HG02870 (cell line): Measurements from ENCODE around the gene MBP.
A peak's percentile ranks its signal among the peaks of the same experiment; 100 is the strongest.
"Not testable (repeated sequence)": the region's sequence is repeated elsewhere in the genome, so short reads cannot be mapped to it uniquely, and the experiment has no call there.

ENCODE experiments used
- ATAC-seq: cut with Tn5 transposase; IDR thresholded peaks from one replicate; pipeline ENCODE4 v1.9.1; 2021; ENCODE audit warnings: mild to moderate bottlenecking, moderate library complexity; ENCODE audit not compliant: unreplicated experiment

The MBP gene

DNA sequence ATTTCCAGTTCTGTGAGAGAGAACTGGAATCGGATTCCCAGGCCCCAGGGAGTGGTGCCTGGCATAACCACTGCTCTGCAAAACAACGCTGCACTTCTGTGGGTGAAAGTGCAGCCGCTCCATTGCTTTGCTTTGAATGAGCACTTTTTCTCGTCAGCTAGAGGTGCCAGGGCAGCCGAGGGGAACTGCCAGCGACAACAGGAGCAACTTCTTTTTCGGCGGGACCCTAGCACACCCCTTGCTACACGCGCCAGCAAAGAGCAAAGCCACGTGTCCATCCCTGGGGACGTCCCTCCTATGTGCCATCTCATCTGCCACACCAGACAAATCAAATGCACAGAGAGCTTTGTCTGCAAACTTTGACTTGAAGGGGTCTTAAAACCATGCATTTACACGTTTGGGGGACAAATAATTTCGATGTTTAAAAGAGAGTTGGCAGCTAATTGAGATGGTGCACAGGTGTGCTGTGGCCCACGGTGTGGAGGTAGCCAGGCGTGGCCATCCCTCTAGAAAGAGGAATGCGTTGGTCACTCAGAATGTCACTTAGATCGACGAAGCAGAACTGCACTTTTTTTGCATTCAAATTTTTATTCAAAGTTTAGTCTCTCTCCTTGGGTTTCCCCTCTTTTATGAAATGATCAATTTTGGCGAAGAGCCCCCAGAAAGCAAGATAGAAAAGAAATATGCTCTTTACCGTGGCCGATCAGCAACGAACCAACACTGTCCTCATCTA is 151.8 kb downstream of the MBP start:
- ATAC-seq: peak; percentile 33

DNA sequence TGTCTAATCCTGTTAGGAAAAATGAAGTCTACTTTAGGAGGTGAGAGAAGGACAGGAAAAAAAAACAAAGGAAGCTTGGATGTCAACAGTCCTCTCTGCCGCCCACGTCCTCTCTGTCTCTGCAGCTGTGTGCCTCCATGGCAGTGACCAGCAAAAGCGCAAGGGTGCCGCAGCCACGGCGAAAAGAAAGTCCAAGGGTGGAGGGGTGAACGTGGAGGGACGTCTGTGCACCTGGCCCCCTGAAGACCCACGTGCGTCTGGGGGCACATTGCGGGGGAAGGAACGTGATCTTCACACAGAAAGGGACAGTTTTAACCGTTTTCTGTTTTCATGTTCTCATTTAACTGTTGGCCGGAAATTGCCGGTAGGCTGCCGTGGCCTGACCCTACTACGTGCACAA is 152.7 kb downstream of the MBP start:
- no peak for ATAC-seq

DNA sequence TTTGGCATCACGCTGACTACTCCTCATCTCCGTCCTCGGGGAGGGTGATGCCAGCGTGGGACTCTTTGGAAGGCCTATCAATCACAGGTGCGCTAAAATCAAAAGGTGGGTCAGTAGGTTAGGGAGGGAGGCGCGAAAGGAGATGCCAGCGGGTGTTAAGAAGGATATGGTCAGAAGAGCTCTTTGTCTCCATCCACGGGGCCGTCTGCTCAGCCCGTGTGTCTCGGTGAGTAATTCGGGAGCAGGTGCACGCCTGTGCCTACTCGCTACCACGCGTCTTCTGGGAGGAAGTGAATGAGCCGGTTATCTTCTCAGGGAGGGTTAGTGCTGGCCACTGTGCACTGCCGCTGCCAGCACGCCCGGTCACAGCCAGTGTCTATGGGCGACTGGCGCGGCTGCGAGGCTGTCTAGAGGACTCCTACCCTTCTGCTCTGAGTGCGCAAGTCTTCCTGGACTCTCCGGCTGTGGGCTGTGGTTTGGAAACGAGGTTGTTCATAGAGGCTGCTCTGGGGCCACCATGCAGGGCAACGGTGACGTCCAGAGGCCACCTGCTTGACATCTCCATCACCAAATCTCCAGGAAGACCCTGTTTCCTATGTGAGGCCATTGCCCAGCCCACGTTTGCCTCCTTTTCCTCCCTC is 153.4 kb downstream of the MBP start:
- ATAC-seq: no peak

DNA sequence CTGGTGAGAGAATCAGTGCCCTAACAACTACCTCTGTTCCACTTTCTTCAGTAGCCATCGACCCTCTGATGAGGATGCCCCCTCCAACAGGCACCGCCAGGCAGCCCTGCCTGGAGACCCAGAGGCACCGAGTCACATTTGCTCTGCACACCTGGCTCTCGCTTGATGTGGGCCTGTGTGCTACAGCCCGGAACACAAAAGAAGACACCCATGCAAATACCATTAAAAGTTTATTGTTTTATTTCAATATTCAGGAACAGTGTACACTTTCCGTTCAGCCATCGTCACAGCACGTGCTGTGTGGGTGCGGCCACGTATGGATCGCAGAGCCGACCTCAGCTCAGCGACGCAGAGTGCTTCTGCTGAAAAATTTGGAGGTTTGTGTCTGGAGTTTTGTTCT is 154.0 kb downstream of the MBP start:
- ATAC-seq: no peak

DNA sequence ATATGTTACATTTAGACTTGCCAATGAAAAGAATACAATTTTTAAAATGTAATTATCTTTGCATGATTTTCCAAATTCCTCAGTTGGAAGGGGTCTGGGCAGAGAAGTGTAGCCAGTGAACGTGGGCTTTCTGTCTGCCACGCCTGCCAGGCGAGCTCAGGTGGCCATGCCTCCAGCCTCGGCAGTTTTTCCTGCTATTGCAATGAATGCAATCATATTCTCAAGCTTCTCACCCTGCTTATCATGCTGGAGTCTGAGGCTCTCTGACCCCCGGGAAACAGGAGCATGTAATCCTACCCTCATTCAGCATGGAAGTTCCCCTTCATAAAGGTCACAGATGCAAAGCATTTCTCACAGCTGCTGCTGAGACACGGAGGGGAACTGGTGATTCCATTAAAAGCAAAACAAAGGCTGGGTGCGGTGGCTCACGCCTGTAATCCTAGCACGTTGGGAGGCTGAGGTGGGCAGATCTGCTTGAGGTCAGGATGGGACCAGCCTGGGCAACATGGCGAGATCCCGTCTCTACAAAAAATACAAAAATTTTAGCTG is 154.8 kb downstream of the MBP start:
- ATAC-seq: no peak

DNA sequence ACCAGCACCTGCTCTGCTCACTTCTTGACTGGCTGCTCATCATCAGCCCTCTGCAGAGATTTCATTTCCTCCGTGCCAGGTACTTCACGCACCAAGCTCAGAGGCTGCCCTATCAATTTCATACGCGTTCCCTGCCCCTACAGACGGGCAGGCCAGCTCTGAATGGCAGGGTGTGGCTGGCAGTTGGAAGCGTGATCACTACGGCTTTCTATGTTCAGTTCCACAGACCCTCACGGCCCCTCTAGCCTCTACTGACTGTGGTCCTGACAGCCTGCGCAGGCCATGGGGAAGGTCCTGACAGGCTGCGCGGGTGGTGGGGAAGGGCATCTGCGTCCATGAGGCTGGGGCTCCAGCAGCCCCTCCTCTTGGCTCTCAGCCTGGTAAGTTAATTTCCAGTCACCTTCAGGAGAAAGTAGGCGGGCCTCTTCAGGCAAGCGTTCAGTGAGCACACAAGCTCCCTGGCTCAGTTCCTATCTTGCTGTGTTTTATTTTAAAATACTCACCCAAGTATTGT is 155.4 kb downstream of the MBP start:
- ATAC-seq: no peak

DNA sequence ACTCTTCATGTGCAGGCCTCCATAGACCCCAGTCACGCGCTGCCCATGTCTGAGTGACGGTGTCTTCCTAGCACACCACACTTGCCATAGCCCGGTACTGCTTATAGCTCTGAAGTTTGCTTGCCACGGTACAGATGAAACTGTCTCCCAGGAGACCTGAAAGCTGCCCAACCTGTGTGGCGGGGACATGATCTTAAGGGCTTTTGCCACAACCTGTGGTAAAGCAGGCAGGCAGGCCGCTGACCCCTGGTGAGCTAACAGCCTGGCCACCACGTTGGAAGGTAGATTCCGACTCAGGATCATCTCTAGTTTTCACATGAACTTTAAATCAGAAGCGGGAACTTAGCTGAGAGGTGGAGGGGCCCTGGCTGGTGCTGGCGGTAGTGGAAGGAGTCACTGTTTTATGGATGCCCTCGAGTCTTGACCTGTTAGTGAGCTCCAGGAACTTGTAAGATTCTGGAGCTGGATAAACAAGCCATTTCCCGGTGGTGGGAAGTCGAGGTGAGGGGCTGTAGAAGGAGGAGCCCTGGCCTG is 156.9 kb downstream of the MBP start:
- no peak for ATAC-seq

DNA sequence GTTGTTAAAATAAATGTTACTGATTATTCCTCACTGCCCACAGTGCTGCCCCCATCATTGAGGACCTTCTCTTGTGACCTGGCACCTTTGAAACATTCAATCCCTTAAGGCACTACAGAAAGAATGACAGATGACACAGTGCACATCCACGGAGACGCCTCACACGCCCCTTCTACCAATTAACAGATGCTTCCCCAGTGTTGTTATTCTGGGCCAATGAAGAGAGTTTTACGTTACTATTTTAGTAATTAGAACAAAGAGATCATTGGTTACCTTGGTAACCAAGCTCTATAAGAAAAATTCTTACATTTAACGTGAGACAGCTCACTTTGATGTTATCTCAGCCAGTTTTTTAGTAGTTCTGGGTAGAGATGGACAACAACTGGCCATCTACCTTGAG is 158.2 kb downstream of the MBP start:
- ATAC-seq: no peak

DNA sequence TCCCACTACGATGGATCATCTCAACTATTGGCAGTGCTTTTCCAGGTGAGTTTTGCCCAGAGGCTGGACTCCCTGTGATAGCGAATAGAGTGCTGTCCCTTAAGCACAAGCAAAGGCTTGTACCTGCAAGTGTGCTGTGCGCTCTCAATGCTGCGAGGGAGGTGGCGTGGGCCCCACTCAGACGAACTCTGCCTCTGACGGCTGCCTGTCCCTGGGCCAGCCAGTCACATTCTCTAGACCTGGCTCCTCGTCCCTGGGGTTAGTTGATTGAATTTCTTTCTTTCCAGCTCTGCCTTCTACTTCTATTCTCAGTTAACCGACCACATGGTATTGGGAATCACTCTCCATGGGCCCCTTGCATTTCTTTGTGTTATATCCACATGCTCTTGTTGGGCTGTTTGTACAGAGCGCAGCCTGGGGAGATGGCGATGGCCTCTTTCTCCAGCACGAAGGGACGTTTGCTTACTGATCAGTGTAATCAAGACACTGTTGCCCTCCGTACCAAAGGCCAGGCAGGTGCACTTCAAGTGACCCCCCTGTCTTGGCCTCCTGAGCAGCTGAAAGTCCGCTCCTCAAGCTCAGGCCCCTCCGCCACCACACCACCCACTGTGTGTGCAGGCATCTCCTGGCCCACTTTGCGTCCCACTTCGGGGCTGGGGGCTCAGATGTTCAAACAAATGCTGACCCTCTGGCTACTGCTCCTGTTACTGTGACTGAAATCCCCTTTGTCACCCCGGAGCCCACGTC is 158.9 kb downstream of the MBP start:
- no peak for ATAC-seq

DNA sequence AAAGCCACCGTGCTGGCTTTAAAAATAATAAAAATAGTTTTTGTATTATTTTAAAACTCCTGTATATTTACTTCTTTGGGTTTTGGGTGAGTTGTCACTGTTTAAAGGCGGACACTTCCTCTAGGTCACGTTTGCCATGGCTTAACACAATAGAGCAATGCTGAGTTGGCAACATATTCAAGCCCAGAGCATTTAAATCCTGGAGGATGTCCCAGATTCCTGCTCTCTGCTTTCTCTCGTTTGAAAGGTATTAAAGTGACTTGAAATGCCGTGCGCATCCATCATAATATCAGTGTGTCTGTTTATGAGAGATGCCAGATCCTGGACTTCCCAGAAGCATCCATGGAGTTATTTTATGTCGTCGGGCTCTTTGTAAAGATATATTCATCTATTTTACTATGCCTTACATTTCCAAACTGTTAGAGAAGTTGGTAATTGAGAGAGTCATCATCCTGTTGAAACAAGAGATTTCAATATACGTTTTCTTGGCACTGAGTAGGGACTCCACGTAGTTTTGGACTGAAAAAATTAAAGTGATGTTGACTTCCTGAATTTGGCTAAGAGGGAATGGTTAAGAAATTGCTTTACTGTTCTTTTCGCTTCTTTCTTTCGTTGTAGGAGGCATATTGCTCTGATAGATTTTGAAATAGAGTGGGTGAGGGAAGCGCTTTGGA is 159.6 kb downstream of the MBP start:
- ATAC-seq: no peak

DNA sequence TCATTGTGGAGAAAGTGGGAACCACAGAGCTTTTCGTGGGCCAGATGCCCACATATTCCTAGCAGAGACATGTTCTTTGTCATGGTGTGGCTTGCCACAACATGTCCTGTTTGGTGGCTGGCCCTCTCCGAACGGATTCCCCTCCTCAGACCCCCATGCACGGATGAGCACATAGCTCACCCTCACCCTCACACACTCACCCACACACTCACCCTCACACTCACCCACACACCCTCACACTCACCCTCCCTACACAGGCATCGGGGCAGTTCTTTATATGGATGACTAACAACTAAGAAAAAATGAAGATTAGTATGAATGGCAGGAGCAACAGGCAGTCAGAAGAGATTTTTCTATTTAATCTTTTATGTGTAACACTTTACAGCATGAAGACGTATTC is 160.3 kb downstream of the MBP start:
- no peak for ATAC-seq

DNA sequence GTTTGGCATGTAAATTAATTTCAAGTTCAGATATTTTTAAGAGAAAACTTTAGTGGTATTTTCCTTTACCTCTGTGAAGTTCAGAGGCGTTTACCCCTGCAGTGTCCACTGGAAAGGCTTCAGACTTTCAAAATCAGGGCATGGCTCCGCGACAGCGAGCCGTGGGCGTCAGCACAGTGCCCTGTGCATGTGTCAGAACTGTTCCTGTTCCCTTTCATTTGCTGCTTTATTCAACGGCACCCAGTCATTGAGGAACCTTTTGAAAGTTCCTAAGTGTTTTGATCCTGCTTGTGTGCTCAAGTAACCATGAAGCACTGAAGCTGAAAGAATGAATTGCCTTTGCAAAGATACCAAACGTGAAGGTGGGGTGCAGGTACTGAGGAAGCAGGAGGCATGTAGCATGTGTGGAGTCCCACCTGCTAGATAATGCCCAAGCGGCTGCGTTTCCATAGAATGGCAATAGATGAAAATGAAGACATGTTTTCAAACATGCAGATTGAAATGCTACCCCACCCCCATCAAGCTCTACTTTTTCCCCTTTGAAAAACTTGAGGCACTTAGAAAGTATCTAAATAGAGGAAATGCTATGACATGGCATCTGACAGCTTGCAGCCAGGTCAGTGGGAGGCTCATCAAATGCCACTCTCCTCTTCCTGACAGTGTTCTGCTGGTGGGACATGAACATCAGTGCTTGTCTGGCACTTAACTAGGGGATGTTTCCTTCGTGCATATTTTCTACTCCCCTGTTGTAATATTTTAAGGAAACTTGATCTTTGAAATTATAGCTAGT is 161.6 kb downstream of the MBP start:
- ATAC-seq: no peak

DNA sequence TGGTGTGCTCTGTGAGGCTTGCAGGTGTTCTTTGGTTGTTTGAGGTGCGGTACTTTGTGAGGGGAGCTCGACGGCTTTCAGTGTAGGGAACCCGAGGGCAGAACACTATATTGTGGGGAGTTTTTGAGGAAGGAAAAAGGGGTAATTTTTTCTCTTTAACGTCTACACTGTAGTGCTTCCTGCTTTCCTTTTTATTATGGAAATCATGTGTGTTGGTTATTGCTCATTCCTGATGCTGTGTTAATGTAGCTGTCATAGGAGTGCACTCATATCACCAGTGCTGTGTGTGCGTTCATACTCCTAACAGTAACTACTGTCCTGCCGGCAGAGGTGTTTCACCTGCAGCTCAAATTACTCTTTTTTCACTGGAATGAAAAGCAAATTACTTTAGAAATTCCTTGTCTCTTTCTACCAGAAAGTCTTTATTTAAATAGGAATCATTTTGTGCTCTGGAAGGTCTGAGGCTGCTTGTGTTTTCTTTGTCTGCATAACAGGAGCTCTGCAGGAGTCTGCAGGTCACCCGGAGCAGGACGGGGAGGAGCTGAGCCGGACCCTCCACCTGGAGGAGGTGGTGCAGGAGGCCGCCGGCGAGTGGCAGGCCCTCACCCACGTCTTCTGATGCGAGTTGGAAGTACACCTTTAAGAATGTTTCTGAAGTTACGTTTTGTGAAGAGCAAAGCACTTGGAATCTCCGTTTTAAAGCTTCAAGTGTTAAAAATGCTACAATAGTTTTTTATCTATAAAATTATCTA is 164.7 kb downstream of the MBP start:
- ATAC-seq: no peak

DNA sequence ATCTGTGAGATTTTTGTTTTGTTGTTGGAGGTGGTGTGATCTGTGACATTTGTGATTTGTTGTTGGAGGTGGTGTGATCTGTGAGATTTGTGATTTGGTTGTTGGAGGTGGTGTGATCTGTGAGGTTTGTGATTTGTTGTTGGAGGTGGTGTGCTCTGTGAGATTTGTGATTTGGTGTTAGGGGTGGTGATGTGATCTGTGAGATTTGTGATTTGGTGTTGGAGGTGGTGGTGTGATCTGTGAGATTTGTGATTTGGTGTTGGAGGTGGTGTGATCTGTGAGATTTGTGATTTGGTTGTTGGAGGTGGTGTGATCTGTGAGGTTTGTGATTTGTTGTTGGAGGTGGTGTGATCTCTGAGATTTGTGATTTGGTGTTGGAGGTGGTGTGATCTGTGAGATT is 165.3 kb downstream of the MBP start:
- ATAC-seq: not testable (repeated sequence)

DNA sequence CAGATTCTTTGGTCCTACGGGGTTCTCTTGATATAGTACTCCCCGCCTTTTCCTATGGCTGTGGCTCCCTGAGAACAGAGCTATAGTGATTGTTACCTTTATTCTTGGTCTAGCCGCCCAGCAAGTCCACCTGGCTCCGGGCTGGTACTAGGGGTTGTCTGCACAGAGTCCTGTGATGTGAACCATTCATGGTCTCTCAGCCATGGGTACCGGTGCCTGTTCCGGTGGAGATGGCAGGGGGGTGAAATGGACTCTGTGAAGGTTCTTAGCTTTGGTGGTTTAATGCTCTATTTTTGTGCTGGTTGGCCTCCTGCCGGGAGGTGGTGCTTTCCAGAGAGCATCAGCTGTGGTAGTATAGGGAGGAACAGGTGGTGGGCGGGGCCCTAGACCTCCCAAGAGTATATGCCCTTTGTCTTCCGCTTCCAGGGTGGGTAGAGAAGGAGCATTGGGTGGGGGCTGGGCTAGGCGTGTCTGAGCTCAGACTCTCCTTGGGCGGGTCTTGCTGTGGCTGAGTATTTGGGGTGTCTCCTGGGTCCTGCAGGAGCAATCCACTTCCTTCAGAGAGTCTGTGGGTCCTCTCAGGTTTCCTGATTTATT is 166.9 kb downstream of the MBP start:
- ATAC-seq: not testable (repeated sequence)

DNA sequence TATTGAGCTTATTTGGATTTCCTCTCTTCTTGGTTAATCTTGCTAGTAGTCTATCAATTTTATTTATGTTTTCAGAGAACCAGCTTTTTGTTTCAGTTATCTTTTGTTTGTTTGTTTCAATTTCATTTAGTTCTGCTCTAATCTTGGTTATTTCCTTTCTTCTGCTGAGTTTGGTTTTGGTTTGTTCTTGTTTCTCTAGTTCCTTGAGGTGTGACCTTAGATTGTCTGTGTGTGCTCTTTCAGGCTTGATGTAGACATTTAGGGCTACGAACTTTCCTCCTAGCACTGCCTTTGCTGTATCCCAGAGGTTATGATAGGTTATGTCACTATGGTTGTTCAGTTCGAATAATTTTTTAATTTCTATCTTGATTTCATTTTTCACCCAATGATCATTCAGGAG is 168.6 kb downstream of the MBP start:
- ATAC-seq: peak; percentile 31

DNA sequence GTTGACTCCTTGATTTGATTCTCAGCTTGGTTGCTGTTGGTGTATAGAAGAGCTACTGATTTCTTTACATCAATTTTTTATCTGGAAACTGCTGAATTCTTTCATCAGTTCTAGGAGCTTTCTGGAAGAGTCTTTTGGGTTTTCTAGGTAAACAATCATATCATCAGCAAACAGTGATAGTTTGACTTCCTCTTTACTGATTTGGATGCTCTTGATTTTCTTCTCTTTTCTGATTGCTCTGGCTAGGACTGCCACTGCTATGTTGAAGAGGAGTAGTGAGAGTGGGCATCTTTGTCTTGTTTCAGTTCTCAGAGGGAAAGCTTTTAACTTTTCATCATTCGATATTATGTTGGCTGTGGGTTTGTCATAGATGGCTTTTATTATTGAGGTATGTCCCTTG is 169.7 kb downstream of the MBP start:
- ATAC-seq: no peak

DNA sequence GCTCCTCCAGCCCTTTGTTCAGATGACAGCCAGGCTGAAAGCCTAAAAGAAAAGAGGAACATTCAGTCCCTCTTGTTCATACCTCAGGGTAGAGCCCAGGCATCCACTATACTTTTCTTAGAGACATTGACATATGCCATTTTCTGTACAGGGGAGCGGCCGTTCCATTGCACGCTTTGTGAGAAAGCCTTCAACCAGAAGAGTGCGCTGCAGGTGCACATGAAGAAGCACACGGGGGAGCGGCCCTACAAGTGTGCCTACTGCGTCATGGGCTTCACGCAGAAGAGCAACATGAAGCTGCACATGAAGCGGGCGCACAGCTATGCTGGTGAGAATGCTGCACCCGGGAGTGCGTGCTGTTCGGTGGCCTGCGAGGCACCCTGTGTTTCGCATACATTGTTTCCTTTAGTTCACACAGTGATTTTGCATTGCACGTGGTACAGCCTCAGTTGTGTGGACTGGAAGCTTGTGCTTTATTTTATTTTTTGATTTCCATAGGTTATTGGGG is 172.0 kb downstream of the MBP start:
- ATAC-seq: no peak

DNA sequence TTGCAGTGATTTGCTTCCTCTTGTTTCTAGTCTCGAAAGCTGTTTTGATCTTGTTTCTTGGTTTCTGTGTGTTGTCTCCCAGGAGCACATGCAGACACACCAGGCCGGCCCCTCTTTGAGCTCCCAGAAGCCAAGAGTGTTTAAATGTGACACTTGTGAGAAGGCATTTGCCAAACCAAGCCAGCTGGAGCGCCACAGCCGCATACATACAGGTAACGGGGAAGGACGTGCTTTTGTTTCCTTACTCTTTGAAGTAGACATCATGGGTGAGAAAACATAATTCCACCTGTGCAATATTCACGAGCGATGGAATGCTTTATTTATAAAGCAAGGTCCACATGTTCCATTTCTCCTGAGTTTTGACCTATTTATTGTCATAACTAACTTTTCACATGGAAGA is 173.0 kb downstream of the MBP start:
- no peak for ATAC-seq
